SIG-M5 treated with dmso at 0.1 percent for 504 hours (cell line): ENCODE results near the gene GNAO1.

ENCODE experiments used
- DNase-seq: peaks from one replicate; lab custom pipeline; 2025; ENCODE audit not compliant: unreplicated experiment; lab: John Stamatoyannopoulos, UW

GNAO1 gene

GRCh38 chr16:56306690-56307533, 115.6 kb downstream of the GNAO1 start:
- DNase-seq, result no peak

DNA sequence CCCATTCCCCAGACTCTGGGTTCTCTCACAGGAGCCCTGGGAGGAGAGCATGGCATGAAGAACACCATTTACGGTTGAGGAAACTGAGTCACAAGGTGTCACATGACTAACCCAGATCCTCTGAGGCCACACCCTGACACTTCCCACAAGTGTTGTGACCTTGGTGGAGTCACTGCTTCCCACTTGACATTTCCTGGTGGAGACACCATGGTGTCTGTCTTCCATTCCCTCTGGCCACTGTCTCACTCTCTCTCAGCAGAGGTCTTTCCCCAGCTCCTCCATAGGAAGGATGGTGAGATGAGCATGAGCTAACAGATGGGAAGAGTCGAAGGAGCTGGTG, 116.2 kb downstream of the GNAO1 start:
- DNase-seq, result no peak

DNA sequence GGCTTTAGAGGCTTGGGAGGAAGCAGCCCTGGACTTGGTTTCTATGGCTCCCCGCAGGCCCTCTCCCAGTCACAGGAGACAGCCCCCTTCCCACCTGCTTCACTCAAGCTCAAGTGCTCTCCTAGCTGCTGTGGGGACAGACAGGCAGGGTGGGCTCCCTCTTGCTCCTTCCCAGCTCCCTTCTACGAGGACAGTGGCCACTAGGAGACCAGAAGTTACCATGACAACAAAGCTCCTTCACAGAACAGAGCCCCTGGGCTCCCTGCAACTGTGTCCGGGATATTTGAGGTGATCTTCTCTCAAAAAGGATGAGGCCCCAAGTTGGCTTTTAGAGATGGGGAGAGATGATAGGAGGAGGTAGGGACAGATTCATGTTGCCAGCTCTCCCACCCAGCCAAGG, 117.7 kb downstream of the GNAO1 start:
- DNase-seq, result no peak

GRCh38 chr16:56310690-56311089, 119.4 kb downstream of the GNAO1 start:
- DNase-seq, result no peak

- DNase-seq, result no peak
These were observed 120.1 kb downstream of the GNAO1 start for GRCh38 chr16:56311208-56312027.

DNA sequence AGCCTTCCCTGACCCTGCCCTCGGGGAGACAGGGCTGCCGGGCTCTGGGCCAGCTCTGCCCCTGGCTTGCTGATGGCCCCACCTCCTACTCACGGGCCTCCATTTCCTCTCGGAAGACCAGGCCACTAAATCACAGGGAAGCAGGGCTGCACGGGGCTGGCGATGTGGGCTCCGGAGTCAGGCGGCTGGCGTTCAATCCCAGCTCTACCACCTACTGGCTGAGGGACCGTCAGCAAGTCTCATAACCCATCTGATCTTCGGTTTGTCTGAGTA, 120.7 kb downstream of the GNAO1 start:
- no peak for DNase-seq

DNA sequence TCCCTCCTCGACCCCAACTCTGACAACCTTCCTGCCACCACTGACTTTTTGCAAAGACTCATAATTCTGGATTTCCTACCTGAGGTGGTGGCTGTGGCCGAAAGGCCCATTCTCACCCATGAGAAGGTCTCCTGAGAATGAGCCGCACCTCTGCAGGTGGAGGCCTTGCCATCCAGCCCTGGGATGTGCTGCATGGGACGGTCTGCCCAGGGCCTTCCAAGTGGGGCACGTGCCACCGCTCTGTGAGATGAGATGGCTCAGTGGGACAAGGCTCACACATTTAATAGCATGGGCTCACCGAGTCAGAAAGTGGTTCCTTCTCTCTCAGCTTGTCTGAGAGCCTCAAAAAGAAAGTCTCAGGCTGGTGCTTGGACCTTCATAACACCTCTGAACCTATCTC, 121.3 kb downstream of the GNAO1 start:
- no peak for DNase-seq

- DNase-seq, result no peak
These were observed 123.1 kb downstream of the GNAO1 start for GRCh38 chr16:56314244-56314850.

GRCh38 chr16:56315955-56316354, 124.7 kb downstream of the GNAO1 start:
- DNase-seq, result no peak

GRCh38 chr16:56316545-56316944, 125.3 kb downstream of the GNAO1 start:
- DNase-seq, result no peak

DNA sequence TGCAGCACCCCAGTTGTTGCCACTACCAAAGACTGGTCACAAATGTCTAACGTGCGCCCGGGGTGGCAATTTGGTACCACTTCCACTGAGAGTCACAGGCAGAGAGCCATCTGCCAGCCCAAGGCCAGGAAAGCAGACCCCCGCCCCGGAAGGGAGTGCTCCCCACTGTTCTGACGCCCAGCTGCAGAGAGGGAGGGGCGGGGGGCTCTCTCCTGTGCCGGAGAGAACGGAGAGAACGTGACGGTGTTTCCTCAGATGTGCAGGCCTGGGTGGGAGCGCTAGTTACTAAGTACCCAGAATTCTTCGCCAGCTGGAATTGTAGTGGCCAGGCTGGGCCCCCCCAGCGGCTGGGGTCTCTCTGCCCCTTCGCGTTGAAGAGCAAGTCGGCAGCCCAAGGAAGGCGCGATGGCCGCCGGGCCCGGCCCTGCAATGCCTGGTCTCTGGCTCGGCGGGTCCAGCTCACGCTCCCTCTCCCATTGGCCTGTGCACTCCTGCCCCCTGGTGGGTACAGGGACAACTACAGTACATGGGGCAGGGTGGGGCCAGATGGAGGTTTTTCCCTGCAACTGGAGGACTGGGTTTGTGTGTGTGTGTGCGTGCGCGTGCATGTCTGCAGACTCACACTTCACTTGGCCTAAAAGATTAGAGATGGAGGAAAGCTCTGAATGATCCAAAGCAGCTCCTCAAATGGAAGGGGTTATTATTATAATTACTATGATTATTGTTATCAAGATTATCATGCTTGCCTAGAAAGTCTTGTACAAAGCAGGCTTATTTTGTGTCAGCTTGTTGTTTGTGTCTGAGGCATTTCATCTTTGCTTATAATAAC, 126.9 kb downstream of the GNAO1 start:
- peak; percentile 48 for DNase-seq

- DNase-seq, result no peak
These were observed 127.5 kb downstream of the GNAO1 start for GRCh38 chr16:56318827-56319140.

GRCh38 chr16:56319376-56319775, 128.1 kb downstream of the GNAO1 start:
- DNase-seq, result no peak

DNA sequence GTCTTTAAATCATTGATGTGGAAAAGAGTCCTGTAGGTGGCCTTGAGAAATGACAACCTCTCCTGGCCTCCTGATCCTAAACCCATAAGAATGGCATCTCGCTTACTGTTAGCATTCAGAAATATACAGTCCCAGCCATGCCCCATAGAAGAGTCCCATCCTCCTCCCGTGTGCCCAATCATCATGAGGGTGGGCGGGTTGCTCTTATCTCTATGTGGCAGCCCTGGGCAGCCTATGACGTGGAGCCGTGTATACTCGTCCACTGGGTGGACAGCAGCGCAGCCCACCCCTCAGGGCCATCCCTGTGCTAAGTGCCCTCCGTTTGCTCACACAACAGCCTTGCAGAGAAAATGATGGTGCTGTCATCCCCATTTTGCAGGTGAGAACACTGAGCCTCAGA, 128.8 kb downstream of the GNAO1 start:
- no peak for DNase-seq

GRCh38 chr16:56320811-56321558, 129.7 kb downstream of the GNAO1 start:
- no peak for DNase-seq

GRCh38 chr16:56321571-56321970, 130.3 kb downstream of the GNAO1 start:
- DNase-seq, result no peak

GRCh38 chr16:56324406-56324805, 133.1 kb downstream of the GNAO1 start:
- DNase-seq, result no peak

DNA sequence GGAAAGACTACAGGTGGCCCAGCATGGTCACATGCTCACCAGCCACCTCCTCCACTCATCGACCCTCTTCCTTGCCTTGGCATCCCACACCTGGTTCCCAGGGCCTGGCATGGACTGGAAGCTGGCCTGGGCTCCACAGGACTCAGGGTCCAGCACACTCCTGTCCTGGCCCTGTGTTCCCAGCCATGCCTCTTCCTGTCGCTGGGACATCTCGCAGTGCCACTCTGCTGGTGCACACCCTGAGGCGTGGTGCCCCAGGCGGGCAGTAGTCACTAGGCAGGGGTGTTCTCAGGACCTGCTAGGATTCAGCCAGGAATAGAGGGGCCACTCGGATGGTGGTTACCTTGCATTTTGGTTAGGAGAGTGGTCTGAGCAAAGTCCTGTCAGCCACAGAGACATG, 134.7 kb downstream of the GNAO1 start:
- DNase-seq, result no peak

GRCh38 chr16:56327071-56327928, 136.0 kb downstream of the GNAO1 start:
- DNase-seq, result no peak

DNA sequence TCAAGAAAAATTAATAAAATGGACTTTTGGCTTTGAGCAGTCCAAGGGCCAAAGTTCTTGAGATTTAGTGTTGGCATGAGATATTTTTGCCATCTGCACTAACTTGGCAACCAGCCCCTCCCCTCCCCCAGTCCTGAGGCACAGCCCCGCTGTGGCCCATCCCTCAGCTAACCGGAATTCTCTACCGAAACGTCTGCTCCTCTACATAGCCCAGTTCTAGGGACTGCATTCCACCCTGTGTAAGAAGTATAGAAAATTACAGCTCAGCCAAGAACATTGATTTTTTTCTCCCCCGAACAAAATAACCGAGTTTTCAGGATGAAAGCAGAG, 136.6 kb downstream of the GNAO1 start:
- no peak for DNase-seq
